OCI-LY7 (cell line): ENCODE data around the gene FNDC3A. TPM values are rescaled to one million over a fixed set of nuclear protein-coding genes. Genes with fewer than 3 reads are reported as not detected.
"Not testable (repeated sequence)": the region's sequence is repeated elsewhere in the genome, so short reads cannot be mapped to it uniquely, and the experiment has no call there.

ENCODE experiments used
- BruUV-seq: library from RNA; stranded (reverse); fragments of 400-500 nt; replicated peaks from 2 replicates; lab custom pipeline; 2021; lab: Mats Ljungman, UMichigan
- CTCF ChIA-PET: fragments of 300-600 bp; sonication (Branson Sonifier 250); formaldehyde crosslinking; loops from one replicate; lab custom pipeline; 2022; ENCODE audit warnings: antibody characterized with exemption; ENCODE audit not compliant: unreplicated experiment; lab: Charles Lee
- POLR2A ChIA-PET: fragments of 300-600 bp; sonication (Branson Sonifier 250); formaldehyde crosslinking; loops from one replicate; lab custom pipeline; 2022; ENCODE audit warnings: antibody characterized with exemption; lab: Charles Lee
- DNase-seq: peaks from one replicate; pipeline ENCODE4 v3.0.0-alpha.2; 2015; ENCODE audit warnings: low spot score
- H2AFZ ChIP-seq: fragments of 200-600 bp; sonication (generic), shearing (Covaris generic); 2 replicates; pipeline ENCODE4 v1.6.1; 2014; ENCODE audit warnings: mild to moderate bottlenecking, antibody characterized with exemption, low read length, moderate library complexity
- H3K27ac ChIP-seq: fragments of 200-600 bp; sonication (generic); 2 replicates; pipeline ENCODE4 v1.5.1; 2014; ENCODE audit warnings: mixed run types, low read depth, mild to moderate bottlenecking, moderate library complexity, low read length, inconsistent platforms; ENCODE audit not compliant: poor library complexity, severe bottlenecking
- H3K36me3 ChIP-seq: fragments of 200-600 bp; sonication (generic); 2 replicates; pipeline ENCODE4 v1.6.1; 2014; ENCODE audit warnings: mild to moderate bottlenecking, antibody characterized with exemption, low read length, moderate library complexity, mixed read lengths; ENCODE audit not compliant: insufficient read depth
- H3K4me1 ChIP-seq: fragments of 200-600 bp; sonication (generic); 2 replicates; pipeline ENCODE4 v1.5.1; 2014; ENCODE audit warnings: mild to moderate bottlenecking, low read length; ENCODE audit not compliant: insufficient read depth, poor library complexity, severe bottlenecking
- H3K4me2 ChIP-seq: fragments of 200-600 bp; sonication (generic); 2 replicates; pipeline ENCODE4 v1.6.1; 2014; ENCODE audit warnings: mild to moderate bottlenecking, low read length
- H3K4me3 ChIP-seq: fragments of 200-600 bp; sonication (generic); 2 replicates; pipeline ENCODE4 v1.5.1; 2014; ENCODE audit warnings: mild to moderate bottlenecking, low read depth, low read length; ENCODE audit not compliant: poor library complexity, severe bottlenecking
- H3K79me2 ChIP-seq: fragments of 200-600 bp; sonication (generic); 2 replicates; pipeline ENCODE4 v1.6.1; 2016; ENCODE audit warnings: low read depth, mild to moderate bottlenecking, low read length, moderate library complexity, mixed read lengths; ENCODE audit not compliant: insufficient read depth
- H3K9me2 ChIP-seq: fragments of 200-600 bp; sonication (generic); 2 replicates; pipeline ENCODE4 v1.6.1; 2016; ENCODE audit warnings: mild to moderate bottlenecking, low read length, mixed read lengths; ENCODE audit not compliant: insufficient read depth
- H3K9me3 ChIP-seq: fragments of 200-600 bp; sonication (generic); 2 replicates; pipeline ENCODE4 v1.6.1; 2014; ENCODE audit warnings: mild to moderate bottlenecking, mixed run types, low read length, mixed read lengths
- H4K20me1 ChIP-seq: fragments of 200-600 bp; sonication (generic); 2 replicates; pipeline ENCODE4 v1.6.1; 2014; ENCODE audit warnings: mild to moderate bottlenecking, antibody characterized with exemption, low read length, moderate library complexity, mixed read lengths; ENCODE audit not compliant: insufficient read depth
- EZH2phosphoT487 ChIP-seq: fragments of 200-600 bp; sonication (generic); IDR thresholded peaks from 2 replicates; pipeline ENCODE4 v1.6.1; 2018; ENCODE audit warnings: low read depth, borderline replicate concordance, mild to moderate bottlenecking, mixed run types, antibody characterized with exemption, low read length, moderate library complexity, mixed read lengths
- intact Hi-C: fragments of 100-400 bp; cut with micrococcal nuclease; formaldehyde crosslinking; loops from one replicate; pipeline ENCODE4 v1.10.0; 2022; ENCODE audit not compliant: unreplicated experiment
- total RNA-seq, 2 experiments: library from RNA; depleted of rRNA in 1 of 2; stranded (reverse); fragments of >200 nt in 1 of 2; shearing (Covaris generic) in 1 of 2; gene quantifications; 2 replicates each; pipeline ENCODE4 v1.2.3, GENCODE V29; 2014 to 2022
- TF ChIP-seq, protein P1 (sequence below): fragments of 200-600 bp; sonication (generic); conservative IDR thresholded peaks from 2 replicates; pipeline ENCODE4 v1.5.1; 2014; ENCODE audit warnings: mild to moderate bottlenecking, antibody characterized with exemption, low read length, moderate library complexity, mixed read lengths

The FNDC3A gene
- total RNA-seq, 2 experiments from 2014 or later: 38.7 to 59.6 TPM

- POLR2A ChIA-PET: interaction anchor here (1.7 kb wide), 1 partner anchor 10 kb away, joined by 5 read pairs; no protein-coding TSS in a partner anchor
- no peaks in the 10 kb centered on the region for H3K9me2 ChIP-seq
- H3K79me2 ChIP-seq: peaks cover 41% of the 10 kb centered on the region
- TF ChIP-seq EZH2phosphoT487: no peak
- TF ChIP-seq, protein P1, sequence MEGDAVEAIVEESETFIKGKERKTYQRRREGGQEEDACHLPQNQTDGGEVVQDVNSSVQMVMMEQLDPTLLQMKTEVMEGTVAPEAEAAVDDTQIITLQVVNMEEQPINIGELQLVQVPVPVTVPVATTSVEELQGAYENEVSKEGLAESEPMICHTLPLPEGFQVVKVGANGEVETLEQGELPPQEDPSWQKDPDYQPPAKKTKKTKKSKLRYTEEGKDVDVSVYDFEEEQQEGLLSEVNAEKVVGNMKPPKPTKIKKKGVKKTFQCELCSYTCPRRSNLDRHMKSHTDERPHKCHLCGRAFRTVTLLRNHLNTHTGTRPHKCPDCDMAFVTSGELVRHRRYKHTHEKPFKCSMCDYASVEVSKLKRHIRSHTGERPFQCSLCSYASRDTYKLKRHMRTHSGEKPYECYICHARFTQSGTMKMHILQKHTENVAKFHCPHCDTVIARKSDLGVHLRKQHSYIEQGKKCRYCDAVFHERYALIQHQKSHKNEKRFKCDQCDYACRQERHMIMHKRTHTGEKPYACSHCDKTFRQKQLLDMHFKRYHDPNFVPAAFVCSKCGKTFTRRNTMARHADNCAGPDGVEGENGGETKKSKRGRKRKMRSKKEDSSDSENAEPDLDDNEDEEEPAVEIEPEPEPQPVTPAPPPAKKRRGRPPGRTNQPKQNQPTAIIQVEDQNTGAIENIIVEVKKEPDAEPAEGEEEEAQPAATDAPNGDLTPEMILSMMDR: no peak
- BruUV-seq: no TSS peak
- H3K27ac ChIP-seq: no peak overlapping the region
- H3K4me2 ChIP-seq: no peak overlapping the region
- intact Hi-C loops: no loop called here
- H3K4me1 ChIP-seq: no peaks in the 10 kb centered on the region
- H3K36me3 ChIP-seq: peaks cover 52% of the 10 kb centered on the region
- no peak for DNase-seq
- peaks cover 15% of the 10 kb centered on the region for H3K9me3 ChIP-seq
- H2AFZ ChIP-seq: no peak overlapping the region
- no peaks in the 10 kb centered on the region for H4K20me1 ChIP-seq
- CTCF ChIA-PET: no interaction called here
- H3K4me3 ChIP-seq: no peak overlapping the region
Measured at GRCh38 chr13:48998641-48999292, 23.1 kb downstream of the FNDC3A start.

GRCh38 chr13:49000247-49000646 lies 24.5 kb downstream of the FNDC3A start:
- POLR2A ChIA-PET: interaction anchor here (0.7 kb wide), 2 partner anchors 13 to 34 kb away, joined by 3 read pairs; no protein-coding TSS in a partner anchor
- CTCF ChIA-PET: no interaction called here
- intact Hi-C loops: no loop called here
- no peak overlapping the region for H3K27ac ChIP-seq
- peaks cover 15% of the 10 kb centered on the region for H3K9me3 ChIP-seq
- H3K9me2 ChIP-seq: no peaks in the 10 kb centered on the region
- no peak overlapping the region for H2AFZ ChIP-seq
- no peak for DNase-seq
- peaks cover 46% of the 10 kb centered on the region for H3K79me2 ChIP-seq
- no TSS peak for BruUV-seq
- H3K4me3 ChIP-seq: no peak overlapping the region
- TF ChIP-seq, protein P1: no peak
- no peak for TF ChIP-seq EZH2phosphoT487
- peaks cover 43% of the 10 kb centered on the region for H3K36me3 ChIP-seq
- H4K20me1 ChIP-seq: no peaks in the 10 kb centered on the region
- H3K4me2 ChIP-seq: no peak overlapping the region
- no peaks in the 10 kb centered on the region for H3K4me1 ChIP-seq

DNA sequence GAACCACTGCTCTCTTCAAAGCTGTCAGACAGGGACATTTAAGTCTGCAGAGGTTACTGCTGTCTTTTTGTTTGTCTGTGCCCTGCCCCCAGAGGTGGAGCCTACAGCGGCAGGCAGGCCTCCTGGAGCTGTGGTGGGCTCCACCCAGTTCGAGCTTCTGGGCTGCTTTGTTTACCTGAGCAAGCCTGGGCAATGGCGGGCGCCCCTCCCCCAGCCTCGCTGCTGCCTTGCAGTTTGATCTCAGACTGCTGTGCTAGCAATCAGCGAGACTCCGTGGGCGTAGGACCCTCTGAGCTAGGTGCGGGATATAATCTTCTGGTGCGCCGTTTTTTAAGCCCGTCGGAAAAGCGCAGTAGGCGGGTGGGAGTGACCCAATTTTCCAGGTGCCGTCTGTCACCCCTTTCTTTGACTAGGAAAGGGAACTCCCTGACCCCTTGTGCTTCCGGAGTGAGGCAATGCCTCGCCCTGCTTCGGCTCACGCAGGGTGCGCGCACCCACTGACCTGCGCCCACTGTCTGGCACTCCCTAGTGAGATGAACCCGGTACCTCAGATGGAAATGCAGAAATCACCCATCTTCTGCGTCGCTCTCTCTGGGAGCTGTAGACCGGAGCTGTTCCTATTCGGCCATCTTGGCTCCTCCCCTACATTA lies 43.4 kb downstream of the FNDC3A start:
- CTCF ChIA-PET, H4K20me1 ChIP-seq, H3K9me3 ChIP-seq, H3K9me2 ChIP-seq, DNase-seq, H3K36me3 ChIP-seq, H3K4me3 ChIP-seq, POLR2A ChIA-PET, H3K4me2 ChIP-seq, H3K4me1 ChIP-seq, H3K27ac ChIP-seq, intact Hi-C loops, H2AFZ ChIP-seq, BruUV-seq, H3K79me2 ChIP-seq: not testable (repeated sequence)
